Stimulated activated CD4-positive, alpha-beta T cell treated with anti-CD3 and anti-CD28 coated beads, Interleukin-1b, Interleukin-23, amount 100 ng/mL, for 1 hour (primary cell): ENCODE measurements around the gene STK32A.

Source experiments
- DNase-seq, 2 donors: peaks; one replicate each; pipeline ENCODE4 v3.0.0-alpha.2; 2020; ENCODE audit warnings: low read depth in 2 of 2

STK32A gene

DNA sequence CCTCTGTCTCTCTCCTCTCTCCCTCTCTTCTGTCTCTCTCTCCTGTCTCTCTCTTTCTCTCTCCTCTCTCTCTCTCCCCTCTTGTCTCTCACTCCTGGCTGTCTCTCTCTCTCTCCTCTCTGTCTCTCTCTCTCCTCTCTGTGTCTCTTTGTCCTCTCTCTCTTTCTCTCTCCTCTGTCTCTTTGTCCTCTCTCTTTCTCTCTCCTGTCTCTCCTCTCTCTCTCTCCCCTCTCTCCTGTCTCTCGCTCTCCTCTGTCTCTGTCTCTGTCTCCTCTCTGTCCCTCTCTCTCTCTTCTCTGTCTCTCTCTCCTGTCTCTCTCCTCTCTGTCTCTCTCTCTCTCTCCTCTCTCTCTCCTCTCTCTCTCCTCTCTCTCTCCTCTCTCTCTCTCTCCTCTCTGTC lies 25.0 kb downstream of the STK32A start:
- DNase-seq, result no peak

DNA sequence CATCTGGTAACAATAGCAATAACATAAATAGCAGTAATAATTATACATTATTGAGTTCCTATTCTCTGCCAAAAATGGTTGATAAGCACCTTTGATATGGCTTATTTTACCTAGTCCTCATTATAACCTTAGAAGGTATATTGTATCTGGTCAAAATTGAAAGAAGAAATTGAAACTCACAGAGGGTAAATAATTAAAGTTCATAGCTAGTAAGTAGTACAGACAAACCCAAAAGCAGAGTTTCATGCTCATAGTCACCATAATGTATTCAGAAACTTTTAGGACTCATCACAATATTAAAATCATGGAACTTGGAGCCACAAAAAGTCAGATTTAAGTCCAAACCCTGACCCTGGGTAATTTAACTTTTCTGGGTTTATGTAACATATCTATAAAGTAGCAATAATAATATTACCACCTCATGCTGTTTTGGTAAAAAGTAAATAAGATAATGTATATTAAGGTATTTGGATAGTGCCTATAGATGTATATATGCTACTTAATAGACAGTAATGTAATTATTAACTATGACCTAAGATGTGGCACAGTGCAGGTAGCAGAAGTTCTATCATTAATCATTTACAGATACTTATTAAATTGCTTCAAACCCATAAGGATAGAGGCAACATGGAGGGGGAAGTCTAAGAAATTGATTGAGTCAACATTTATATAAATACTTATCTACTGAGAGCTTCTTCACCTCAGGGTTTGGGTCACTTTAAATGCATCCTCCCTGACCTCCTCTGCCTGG lies 32.4 kb downstream of the STK32A start:
- DNase-seq, result no peak

DNA sequence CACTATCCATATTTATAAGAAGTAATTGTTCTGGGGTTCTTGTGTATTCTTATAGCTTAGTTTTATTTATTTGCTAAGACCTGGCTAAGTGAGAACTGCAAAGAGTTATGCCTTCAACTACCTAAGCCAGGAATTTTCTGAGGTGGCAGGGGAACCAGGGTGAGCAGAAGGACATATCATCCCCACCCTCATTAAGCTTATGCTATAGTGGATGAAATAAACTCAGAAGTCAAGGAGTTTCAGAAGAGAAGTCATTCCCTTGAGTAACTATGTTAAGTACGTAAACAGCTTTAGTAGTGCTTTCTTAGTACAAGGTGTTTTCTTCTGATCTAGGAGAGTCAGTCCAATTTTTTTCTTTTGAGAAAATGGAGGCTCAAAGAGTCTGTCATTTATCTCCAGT lies 41.7 kb downstream of the STK32A start:
- no peak for DNase-seq

DNA sequence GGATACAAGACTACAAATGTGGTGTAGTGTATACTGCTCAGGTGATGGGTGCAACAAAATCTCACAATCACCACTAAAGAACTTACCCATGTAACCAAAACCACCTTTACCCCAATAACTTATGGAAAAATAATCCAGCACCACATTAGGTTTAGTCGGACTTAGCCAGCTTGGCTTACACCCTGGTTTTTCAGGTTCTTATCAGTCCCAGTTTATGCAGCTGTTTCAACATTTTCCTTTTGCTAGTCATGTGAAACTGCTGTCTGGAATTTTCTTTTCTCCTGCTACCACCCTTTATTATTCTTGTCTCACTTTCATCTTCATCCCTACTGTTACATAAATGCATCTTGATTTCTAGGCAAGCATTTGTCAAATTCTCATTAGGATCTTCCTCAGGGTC lies 51.5 kb downstream of the STK32A start:
- no peak for DNase-seq

DNA sequence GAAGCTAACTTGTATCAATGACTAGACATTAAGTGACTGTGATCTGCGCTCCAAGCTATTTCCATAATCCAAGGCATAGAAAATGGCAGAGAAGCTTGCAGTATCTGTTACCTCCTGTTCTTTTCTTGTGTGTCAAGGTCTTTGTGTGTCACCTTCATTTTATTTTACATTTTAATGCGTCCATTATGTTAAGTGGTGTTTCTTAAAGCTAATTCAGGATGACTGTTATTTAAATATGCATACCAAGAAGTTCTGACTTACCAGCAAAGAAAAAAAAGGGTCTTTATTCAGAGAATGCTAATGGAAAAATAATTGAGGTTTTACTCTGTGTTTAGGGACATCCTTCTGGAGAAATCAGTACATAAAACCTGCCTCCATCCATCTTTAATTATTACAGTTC lies 52.3 kb downstream of the STK32A start:
- DNase-seq, result no peak

DNA sequence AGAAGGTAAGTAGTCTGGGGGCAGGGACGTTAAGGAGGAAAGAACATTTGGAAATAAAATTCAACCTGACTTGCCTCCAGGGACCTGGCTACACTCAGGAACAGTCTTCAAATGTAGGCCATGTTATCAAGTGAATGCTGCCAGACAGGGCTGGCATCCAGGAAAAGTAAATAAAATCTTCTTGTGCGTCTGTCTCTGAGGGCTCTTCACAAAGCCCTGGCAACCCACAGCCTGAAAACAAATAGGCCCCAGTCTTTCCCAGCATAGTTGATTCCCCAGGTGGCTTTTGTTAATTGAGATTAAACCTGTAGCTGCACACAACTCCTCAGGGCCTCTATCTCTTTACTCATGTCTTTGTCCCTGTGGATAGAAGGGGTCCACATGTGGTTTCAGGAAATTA lies 55.4 kb downstream of the STK32A start:
- no peak for DNase-seq

DNA sequence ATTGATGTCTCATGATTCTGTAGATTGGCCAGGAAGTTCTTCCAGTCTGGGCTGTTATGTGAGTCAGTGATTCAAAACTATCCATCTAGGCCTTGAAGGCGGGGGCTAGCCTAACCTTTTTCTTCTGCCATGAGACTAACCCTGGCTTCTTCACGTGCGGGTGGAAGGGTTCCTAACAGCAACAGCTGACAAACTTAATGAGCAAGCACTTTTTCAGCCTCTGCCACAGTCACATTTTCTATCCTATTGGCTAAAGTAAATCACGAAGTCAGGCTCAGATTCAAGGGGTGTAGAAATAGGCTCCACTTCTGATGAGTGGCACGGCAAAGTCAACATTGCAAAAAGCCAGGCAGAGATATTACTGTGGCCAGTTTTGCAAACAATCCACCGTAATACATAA lies 68.4 kb downstream of the STK32A start:
- no peak for DNase-seq

DNA sequence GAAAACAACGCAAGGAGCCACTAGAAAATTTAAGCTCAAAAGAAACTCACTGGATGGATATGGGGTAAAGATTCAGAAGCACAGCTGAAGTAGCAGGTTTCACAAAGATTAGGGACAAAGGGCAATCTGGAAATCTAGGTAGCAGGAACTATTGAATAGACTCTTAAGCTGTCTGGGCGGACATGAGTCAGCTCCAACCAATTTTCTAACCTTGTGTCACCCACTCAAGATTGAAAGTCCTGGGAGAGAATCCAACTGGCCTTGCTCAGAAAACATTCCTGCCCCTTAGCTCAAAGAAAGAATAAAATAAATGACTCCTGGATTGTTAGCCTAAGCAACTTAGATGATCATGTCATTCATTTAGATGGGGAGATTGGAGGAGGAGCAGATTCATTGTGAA lies 69.2 kb downstream of the STK32A start:
- DNase-seq, result no peak

DNA sequence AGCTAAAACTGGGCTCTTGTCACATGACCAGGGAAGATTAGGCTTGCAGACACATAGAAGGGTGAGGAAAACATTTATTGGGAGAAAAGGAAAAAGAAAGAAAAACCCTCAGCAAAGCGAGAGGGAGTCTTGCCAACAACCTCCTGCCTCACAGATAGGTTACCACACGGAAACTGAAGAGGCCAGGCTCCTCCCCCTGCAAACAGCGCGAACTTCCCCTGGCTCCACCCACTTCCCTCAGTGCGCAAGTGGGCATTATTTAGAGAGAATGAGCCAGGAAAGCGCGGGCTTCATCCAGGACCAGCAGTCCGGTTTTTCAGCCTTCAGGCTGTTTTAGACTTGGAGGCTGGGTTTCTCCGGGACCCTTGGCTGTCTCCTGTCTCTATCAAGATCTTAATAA lies 70.3 kb downstream of the STK32A start:
- no peak for DNase-seq

DNA sequence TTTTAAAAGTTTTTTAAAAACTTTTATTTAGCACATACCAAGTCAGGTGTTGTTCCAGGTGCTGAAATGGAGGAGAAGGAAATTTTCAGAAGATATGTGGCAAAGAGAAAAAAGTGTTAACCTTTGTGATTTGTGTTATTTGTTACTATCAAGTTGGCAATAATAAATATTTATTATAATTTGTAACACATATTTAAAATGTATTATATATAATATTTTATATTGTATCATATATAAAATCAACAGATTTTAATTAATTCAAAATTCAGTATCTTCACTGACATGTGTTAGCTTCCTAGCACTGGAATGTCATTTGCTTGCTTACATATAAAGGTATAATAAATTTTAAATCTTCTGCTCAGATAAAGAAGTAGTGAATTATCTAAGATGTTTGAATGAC lies 71.5 kb downstream of the STK32A start:
- DNase-seq, result no peak

DNA sequence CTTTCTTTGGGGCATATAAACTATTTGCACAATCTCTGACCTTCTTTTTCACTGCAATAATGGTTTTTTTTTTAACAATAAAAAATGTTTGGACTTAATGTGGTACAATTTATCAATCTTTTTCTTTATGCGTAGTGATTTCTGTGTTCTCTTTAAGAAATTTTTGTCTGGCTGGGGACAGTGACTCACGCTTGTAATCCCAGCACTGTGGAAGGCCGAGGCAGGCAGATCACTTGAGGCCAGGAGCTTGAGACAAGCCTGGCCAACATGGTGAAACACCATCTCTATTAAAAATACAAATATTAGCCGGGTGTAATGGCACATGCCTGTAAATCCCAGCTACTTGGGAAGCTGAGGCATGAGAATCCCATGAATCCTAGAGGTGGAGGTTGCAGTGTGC lies 72.3 kb downstream of the STK32A start:
- DNase-seq, result no peak

DNA sequence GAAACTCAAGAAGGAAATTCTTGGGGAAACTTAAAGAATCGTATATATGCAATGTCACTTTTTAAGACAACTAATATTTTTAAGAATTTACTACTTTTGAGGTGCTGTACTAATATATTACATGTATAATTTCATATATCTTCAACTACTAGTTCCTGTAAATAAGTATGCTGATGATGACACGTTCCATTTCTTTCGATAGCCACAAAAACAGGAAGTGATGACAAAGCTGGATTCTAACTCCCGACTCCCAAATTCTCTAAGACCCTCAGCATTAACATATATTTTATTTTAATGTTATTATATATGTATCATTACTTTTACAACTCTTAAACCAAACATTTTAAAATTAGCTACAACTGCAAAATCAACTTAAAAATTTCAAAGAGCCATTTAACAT lies 74.8 kb downstream of the STK32A start:
- DNase-seq, result no peak

DNA sequence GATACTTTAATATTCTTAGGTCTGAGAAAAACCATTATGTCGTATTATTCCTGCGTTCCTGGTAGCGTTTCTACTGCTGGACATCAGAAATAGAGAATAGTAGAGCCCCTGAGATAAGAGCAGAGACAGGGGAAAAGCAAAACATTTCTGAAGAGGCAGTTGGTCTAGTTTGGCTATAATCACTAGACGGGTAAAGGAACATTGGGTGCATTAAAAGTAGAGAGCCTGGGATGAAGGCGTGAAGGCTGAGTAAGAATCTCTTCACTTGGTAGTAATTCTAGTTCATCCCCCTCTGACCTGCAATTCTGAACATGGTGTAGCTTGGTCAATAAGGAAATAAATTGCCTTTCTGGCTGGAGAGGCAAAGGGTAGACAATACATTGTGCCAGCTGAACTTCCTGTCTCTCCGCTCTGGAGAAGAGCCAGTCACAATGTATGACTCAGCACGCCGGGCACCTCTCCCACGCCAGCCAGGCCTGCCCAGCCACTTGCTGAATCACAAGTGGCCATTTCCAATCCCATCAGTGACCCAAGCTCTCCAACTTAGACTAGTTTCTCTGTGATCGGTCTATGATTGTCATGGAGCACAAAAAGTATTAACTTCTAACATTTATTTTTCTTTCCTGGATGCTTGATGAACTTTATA lies 75.4 kb downstream of the STK32A start:
- DNase-seq, result no peak

DNA sequence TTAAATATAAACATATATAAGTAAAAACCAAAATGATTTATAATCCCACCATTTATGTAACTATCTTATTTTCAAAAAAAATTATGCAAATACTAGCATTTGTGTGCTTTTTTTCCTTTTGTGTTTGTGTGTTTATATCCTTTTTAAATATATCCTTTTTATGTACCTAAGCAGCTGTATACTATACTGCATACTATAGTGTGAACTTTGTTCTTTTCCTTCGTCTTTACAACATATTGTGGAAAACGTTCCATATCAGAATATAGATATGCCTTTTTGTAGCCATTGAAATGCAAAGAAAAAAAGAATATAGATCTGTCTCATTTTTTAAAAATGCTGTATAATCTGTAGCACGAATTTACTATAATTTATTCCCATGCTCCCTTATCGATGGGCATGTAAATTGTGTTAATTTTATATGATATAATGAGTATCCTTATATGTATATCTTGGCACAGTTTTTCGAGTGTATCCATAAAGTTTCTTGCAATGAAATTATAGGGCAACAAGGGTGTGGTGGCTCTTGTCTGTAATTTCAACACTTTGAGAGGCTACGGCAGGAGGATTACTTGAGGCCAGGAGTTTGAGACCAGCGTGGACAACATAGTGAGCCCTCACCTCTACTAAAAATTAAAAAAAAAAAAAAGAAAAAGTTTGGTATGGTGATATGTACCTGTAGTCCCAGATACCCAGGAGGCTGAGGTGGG lies 83.3 kb downstream of the STK32A start:
- no peak for DNase-seq

DNA sequence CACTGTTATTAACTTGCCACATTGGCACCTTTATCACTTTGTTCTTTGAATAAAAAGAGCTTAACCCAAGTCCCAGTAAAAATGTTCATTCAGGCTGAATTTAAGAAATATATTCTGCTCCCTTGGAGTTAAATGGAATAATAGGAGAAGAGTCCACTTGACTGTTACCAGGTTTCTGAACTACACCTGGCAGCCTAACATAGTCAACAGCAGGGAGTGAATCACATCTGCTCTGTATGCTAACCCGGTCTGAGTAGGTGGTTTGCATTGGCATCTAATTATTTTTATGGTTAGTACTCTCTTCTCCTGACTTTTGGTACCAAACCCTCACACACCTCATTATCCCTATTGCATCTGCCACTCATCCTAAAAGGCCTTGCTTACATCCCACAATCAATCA lies 86.7 kb downstream of the STK32A start:
- no peak for DNase-seq

DNA sequence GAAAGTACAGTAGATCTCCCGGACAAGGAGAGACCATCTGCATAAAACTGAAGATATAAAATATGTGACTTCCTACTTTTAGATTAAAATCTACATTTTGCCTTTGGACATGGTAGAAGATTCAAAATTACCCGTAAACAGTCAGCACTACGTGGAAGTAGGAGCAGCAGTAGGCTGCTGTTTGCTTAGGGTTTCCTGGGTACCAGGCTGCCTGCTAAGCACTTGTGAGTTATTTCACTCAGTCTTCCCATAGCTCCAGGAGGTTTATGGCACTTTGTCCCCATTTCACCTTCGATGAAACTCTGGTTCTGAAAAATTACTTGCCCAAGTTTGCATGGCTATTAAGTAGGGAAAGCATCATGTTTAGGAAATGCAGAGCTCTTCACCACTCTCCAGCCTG lies 92.6 kb downstream of the STK32A start:
- DNase-seq, result no peak

DNA sequence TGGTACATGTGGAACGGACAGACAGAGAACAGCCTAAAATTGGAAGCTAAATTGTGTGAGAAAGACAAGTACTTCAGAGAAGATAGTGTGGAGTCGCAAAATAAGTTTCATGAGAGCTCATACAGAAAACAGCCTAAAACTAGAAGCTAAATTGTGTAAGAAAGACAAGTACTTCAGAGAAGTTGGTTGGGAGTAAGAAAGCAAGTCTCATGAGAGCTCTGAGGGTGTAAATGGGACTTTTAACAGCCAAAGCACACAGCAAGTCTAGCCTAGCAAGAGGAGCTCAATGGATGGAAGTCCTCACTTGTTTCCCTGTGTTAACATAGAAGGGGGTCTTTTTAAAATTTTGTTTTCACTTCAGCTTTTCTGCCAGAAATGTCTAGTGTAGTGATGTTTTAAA lies 93.1 kb downstream of the STK32A start:
- no peak for DNase-seq

DNA sequence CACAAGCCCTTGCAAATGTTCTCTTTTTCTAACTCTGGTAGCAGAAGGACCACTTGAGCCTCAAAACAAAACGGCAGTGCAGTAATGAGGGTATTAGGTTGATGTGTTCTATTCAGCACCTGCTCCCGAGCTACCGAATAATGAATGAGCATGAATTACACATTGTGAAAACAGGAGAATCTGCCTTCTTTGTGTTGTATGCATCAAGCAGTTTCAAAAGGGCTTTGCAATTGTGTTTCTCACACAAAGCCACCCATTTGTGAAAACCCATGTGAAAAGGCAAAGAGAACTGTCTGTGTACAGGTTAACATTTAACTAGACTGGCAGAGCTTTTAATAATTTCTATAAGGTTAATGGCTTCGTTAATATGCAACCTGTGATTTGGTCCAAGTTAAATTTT lies 97.8 kb downstream of the STK32A start:
- no peak for DNase-seq

DNA sequence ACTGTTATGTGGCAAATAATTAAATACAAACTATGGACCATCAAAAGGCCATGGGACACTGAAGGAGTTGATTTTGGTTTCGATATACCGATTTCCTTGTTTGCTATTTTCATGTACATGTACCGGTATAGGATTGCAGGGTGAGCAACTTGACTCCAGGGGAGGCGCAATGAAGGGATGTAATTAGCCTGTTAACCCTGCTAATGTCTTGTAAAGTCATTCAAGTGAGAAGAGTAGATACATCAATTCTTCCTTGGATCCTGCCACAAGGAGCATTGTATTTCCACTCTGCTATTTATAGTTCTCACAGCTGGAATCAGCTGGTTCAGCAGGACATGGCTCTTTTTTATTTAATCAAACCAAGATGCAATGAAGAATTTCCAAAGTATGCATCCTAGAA lies 102.0 kb downstream of the STK32A start:
- DNase-seq, result no peak

DNA sequence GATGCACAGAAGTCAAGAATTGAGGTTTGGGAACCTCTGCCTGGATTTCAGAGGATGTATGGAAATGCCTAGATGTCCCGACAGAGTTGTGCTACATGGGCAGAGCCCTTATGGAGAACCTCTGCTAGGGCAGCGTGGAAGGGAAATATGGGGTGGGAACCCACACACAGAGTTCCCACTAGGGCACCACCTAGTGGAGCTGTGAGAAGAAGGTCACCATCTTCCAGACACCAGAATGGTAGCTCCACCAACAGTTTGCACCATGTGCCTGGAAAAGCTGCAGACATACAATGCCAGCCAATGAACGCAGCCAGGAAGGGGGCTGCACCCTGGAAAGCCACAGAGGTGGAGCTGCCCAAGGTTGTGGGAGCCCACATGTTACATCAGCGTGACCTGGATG lies 104.5 kb downstream of the STK32A start:
- no peak for DNase-seq

DNA sequence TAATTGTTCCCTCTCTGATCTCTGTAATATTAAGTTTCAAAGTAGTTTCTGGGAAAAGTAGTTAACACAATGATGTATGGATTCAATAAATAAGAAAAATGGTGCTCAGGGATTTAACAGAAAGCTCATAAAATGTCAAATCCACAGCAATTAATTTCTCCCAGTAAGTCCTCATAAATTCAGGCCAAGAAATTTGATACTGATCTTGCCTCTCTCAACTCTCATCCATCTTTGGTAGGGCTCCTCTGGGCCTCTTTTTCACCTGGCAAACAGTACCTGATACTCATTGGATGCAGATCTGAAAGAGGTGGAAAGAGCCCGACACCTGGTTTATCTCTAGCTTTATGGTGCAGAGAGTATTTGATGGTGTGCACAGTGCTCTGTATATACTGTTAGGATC lies 106.1 kb downstream of the STK32A start:
- DNase-seq, result no peak

DNA sequence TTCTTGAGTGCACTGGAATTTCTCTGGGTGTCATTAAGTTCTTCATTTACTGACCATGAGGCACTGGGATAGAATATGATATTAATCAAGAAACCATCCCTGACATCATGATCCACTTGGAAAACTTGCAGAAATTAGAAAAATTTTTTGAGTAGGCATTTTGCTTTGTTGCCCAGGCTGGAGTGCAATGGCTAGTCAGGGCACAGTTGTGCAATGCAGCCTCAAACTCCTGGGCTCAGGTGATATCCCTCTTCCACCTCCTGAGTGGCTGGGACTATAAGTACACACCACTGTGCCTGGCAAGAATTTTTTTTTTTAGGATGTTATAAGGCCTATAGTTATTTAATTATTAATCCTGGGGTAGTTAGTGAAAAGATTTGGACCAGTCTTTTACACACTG lies 106.5 kb downstream of the STK32A start:
- no peak for DNase-seq

DNA sequence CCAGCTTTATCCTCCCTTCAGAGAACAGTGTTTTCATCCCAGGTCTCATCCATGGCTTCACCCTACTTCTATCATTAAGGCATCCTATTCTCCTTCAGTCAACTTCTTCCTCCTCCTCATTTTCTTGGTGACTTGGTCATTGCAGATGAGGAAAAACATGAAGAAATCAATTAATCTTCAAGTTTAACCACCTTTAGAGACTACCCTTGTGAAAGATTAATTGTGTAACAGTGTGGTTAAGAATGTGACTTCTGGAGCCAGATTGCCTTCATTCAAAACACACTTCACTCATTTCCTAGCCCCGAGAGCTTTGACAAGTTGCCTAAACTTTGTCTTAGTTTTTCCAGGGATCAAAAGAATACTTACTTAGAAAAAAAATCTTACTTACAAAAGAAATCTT lies 110.0 kb downstream of the STK32A start:
- no peak for DNase-seq
